Epithelial cell of esophagus (primary cell): ENCODE measurements around the gene SLC6A13.
A peak's percentile ranks its signal among the peaks of the same experiment; 100 is the strongest.

Experiments
- DNase-seq: peaks from one replicate; pipeline ENCODE4 v3.0.0; 2010; ENCODE audit warnings: low read depth
- H3K4me3 ChIP-seq: 2 replicates; pipeline ENCODE4 v1.5.1; 2011; ENCODE audit warnings: mild to moderate bottlenecking, low read length, control low read depth
- CTCF ChIP-seq: IDR thresholded peaks from 2 replicates; pipeline ENCODE4 v1.5.1; 2011; ENCODE audit warnings: low read depth, mild to moderate bottlenecking, low read length, control low read depth, inconsistent platforms; ENCODE audit not compliant: insufficient read depth; ENCODE audit errors: missing control alignments

Gene SLC6A13

GRCh38 chr12:293199-293598, 30.6 kb upstream of the SLC6A13 start:
- H3K4me3 ChIP-seq = no peak overlapping the region
- TF ChIP-seq CTCF = no peak
- no peak for DNase-seq

GRCh38 chr12:292186-292585, 29.6 kb upstream of the SLC6A13 start:
- H3K4me3 ChIP-seq = no peak overlapping the region
- TF ChIP-seq CTCF = no peak
- peak; percentile 44 for DNase-seq

GRCh38 chr12:291153-291723, 28.6 kb upstream of the SLC6A13 start:
- TF ChIP-seq CTCF = no peak
- H3K4me3 ChIP-seq = no peak overlapping the region
- DNase-seq = no peak

GRCh38 chr12:288687-289086, 26.1 kb upstream of the SLC6A13 start:
- H3K4me3 ChIP-seq = no peak overlapping the region
- TF ChIP-seq CTCF = no peak
- peak; percentile 68 for DNase-seq

GRCh38 chr12:286531-287300, 24.1 kb upstream of the SLC6A13 start:
- no peak for TF ChIP-seq CTCF
- no peak for DNase-seq
- no peak overlapping the region for H3K4me3 ChIP-seq

- DNase-seq = no peak
- H3K4me3 ChIP-seq = no peak overlapping the region
- TF ChIP-seq CTCF = no peak
These were observed 15.4 kb upstream of the SLC6A13 start for GRCh38 chr12:278046-278445.

- no peak for DNase-seq
- no peak overlapping the region for H3K4me3 ChIP-seq
- TF ChIP-seq CTCF = no peak
These were observed 13.2 kb upstream of the SLC6A13 start for GRCh38 chr12:275812-276211.
